ENCODE data around the gene ARID3A. TPM values are rescaled to one million over a fixed set of nuclear protein-coding genes. Genes with fewer than 3 reads are reported as not detected.

Gene ARID3A
- total RNA-seq, 1 donor from 2014 or later: 4.8 TPM

DNA sequence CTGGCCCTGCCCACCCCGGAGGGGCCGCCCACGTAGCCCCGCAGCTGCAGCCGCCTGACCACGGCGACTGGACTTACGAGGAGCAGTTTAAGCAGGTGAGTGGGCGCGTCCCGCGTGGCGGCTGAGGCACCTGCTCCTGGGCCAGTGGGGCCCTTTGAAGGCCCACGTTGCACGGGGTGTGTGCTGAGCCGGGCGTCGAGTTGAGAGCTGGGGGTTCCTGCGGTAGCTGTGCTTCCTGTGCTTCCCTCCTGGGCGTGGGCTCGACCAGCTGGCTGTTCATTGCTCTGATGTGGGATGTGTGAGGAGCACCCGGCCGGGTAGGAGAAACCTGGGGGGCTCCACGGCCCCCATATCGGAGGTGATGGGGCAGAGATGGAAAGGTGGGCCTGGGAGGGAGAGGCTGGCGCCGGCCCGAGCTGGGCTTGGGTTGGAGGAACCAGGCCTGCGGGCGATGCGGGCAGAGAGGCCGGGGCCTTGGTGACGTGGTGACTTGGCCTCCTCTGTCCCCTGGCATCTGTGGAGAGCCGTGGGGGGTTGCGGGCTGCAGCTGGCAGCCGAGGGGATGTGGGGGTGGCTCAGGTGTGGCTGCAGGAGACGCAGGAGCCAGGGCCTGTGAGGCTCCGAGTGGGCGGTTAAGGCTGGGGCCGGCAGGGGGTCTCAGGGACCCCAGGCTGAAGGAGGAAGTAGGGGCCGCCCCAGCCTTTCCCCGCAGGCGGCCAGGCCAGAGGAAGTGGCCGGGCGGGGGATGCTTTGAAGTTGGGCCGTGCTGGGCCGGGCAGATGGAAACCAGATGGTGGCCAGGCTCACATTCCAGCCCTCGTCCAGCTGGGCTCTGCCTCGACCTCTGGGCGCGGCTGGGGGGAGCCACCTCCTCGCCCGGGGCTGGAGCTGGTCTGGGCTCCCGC lies 7.1 kb downstream of the ARID3A start:
- Histone ChIP-seq H3K27ac (replicated peaks) (peak overlapping the region; percentile 74), H3K36me3 (peaks cover 7% of the 10 kb centered on the region), H3K27me3 (ENCODE audit: low read depth) (no peaks in the 10 kb centered on the region), H3K9me3 (replicated peaks) (no peaks in the 10 kb centered on the region), H3K4me3 (peak overlapping the region; percentile 50), H3K4me1 (peaks cover 47% of the 10 kb centered on the region)
- peak; percentile 84 for DNase-seq
- intact Hi-C loops (cut with micrococcal nuclease): no loop called here
- TF ChIP-seq CTCF (IDR thresholded peaks at IDR 0.05; ENCODE audit: borderline replicate concordance): no peak

DNA sequence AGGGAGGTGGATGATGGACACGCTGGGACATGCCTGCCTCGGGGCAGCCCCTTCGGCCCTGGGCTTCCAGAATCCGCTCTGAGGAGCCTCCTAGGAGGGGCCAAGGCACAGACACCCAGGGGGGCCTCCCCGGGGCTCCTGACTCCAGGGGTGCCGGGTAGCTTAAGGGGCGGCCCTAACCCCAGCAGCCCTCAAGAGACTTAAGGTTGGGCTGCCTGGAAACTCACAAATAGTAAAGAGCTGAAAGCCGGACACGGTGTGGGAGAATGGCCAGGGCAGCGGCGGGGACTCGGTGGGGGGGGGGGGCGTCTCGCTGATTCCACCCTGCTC lies 7.7 kb downstream of the ARID3A start:
- no peak for TF ChIP-seq CTCF (IDR thresholded peaks at IDR 0.05; ENCODE audit: borderline replicate concordance)
- H3K36me3 ChIP-seq: peaks cover 7% of the 10 kb centered on the region
- peaks cover 43% of the 10 kb centered on the region for H3K4me1 ChIP-seq
- H3K27ac ChIP-seq (replicated peaks): peak overlapping the region; percentile 74
- no peaks in the 10 kb centered on the region for H3K27me3 ChIP-seq (ENCODE audit: low read depth)
- intact Hi-C loops (cut with micrococcal nuclease): no loop called here
- peak overlapping the region; percentile 50 for H3K4me3 ChIP-seq
- no peak for DNase-seq
- no peaks in the 10 kb centered on the region for H3K9me3 ChIP-seq (replicated peaks)

DNA sequence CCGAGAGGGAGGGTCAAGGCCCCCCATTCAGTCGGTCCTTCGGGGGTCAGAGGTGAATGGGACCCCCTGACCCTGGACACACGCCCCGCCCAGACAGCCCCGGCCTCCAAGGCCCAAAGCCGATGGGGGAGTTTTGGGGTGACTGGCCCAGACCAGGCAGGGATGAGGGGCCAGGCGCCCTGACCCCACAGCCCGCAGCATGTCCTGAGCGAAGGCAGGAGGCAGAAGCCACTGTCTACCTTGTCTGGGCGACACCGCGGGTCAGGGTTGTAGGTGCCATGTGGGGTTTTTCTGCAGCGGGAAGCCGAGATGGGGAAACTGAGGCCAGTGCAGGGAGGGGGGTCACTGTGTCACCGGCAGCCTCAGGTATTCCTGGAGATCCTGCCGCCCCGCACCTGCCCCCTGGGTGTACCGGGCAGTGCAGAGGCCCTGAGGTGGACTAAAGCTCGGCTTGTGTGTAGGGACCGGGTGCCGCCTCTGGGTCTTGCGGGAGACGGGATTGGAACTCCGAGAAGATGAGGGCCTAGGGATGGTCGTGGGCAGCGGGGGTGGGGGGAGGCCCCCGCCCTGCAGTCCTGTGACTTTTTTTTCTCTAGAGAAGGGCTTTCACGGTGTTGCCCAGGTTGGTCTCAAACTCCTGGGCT lies 8.5 kb downstream of the ARID3A start:
- DNase-seq: no peak
- Histone ChIP-seq H3K27me3 (ENCODE audit: low read depth) (no peaks in the 10 kb centered on the region), H3K4me1 (peaks cover 38% of the 10 kb centered on the region), H3K27ac (replicated peaks) (peak overlapping the region; percentile 74), H3K9me3 (replicated peaks) (no peaks in the 10 kb centered on the region), H3K4me3 (peak overlapping the region; percentile 29), H3K36me3 (peaks cover 7% of the 10 kb centered on the region)
- TF ChIP-seq CTCF (IDR thresholded peaks at IDR 0.05; ENCODE audit: borderline replicate concordance): no peak
- intact Hi-C loops (cut with micrococcal nuclease): no loop called here

GRCh38 chr19:934865-935479 lies 9.1 kb downstream of the ARID3A start:
- Histone ChIP-seq H3K27ac (replicated peaks) (peak overlapping the region; percentile 74), H3K4me1 (peaks cover 38% of the 10 kb centered on the region), H3K4me3 (peak overlapping the region; percentile 29), H3K9me3 (replicated peaks) (no peaks in the 10 kb centered on the region), H3K36me3 (peaks cover 2% of the 10 kb centered on the region), H3K27me3 (ENCODE audit: low read depth) (no peaks in the 10 kb centered on the region)
- intact Hi-C loops (cut with micrococcal nuclease): no loop called here
- DNase-seq: peak; percentile 88
- no peak for TF ChIP-seq CTCF (IDR thresholded peaks at IDR 0.05; ENCODE audit: borderline replicate concordance)

DNA sequence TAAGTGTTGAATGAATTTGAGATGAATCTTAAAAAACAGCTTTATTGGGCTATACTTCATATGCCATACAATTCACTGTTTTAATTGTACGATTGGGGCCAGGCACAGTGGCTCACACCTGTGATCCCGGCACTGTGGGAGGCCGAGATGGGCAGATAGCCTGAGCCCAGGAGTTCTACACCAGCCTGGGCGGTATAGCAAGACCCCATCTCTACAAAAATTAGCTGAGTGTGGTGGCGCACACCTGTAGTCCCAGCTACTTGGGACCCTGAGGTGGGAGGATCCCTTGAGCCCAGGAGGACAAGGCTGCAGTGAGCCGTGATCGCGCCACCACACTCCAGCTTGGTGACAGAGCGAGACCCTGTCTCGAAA lies 10.3 kb downstream of the ARID3A start:
- intact Hi-C loops (cut with micrococcal nuclease): no loop called here

More for the DNA sequence above, 10.3 kb downstream of the ARID3A start:
- no peaks in the 10 kb centered on the region for H3K9me3 ChIP-seq (replicated peaks)
- no peak overlapping the region for H3K4me3 ChIP-seq
- H3K36me3 ChIP-seq: no peaks in the 10 kb centered on the region
- DNase-seq: no peak
- no peaks in the 10 kb centered on the region for H3K27me3 ChIP-seq (ENCODE audit: low read depth)
- TF ChIP-seq CTCF (IDR thresholded peaks at IDR 0.05; ENCODE audit: borderline replicate concordance): no peak
- H3K27ac ChIP-seq (replicated peaks): no peak overlapping the region
- H3K4me1 ChIP-seq: peaks cover 50% of the 10 kb centered on the region

All from left ventricle myocardium inferior (tissue), 1 donor.